ENCODE data around the gene SFXN1. TPM values are rescaled to one million over a fixed set of nuclear protein-coding genes. Genes with fewer than 3 reads are reported as not detected.

SFXN1 gene, protein sequence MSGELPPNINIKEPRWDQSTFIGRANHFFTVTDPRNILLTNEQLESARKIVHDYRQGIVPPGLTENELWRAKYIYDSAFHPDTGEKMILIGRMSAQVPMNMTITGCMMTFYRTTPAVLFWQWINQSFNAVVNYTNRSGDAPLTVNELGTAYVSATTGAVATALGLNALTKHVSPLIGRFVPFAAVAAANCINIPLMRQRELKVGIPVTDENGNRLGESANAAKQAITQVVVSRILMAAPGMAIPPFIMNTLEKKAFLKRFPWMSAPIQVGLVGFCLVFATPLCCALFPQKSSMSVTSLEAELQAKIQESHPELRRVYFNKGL
- polyA plus RNA-seq (2011; rRNA removed) (125 and 126 TPM in 2 replicates), polyA minus RNA-seq (2011; rRNA and poly(A)+ RNA removed) (158 TPM in 2 replicates)

DNA sequence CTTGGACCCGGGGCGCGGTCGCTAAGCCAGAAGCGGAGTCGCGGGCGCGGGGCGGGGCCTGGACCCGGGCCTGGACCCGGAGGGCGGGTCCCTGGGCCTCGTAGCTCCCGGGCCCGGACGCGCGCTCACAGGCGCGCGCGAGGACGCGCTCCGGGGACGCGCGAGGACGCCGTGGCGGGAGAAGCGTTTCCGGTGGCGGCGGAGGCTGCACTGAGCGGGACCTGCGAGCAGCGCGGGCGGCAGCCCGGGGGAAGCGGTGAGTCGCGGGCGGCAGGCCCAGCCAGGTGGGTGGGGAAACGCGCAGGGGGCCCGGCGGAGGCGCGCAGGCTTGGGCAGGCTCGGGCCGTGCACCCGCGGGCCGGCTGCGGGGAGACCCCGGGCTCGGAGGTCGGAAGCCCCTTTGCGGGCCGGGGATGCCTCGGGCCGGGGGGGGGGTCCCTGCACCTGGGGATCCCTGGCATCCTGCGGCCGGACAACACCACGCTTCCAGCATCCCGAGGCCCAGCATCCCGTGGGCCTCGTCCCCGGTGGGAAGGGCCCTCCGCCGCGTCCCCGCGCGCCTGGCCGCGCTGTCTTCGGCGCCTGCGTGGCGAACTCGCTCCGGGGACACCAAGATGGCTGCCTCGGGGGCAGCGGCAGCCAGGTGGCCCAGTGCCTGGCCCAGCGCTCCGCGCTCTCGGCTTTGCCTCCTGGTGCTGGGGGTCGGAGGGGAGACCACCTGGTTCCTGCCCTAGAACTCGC lies at the start of gene SFXN1:
Gene SFXN1 (plus strand): TSS at position 177 of the 741 bp plus-strand sequence. CDS start 13,544 bp downstream, outside the sequence.
- H3K27ac ChIP-seq (ENCODE audit: low read depth, low read length) = peak within 1 kb of the TSS; percentile 21
- H3K4me3 ChIP-seq (ENCODE audit: low read depth, low read length) = peak within 1 kb of the TSS; percentile 90
- POLR2A ChIA-PET = interaction anchor here (0.6 to 0.9 kb wide), 4 partner anchors 8 to 89 kb away, joined by 3 to 7 read pairs (median 4); no protein-coding TSS in a partner anchor
- no peak for DNase-seq (ENCODE audit: low read depth, low spot score)
- peaks cover 7% of the 10 kb centered on the region for H3K27me3 ChIP-seq (ENCODE audit: control insufficient read depth, insufficient read depth, low read length)
- CTCF ChIA-PET = interaction anchor here (6.3 kb wide), 1 partner anchor 14 kb away, joined by 50 read pairs; no protein-coding TSS in a partner anchor
- TF ChIP-seq, protein P1, sequence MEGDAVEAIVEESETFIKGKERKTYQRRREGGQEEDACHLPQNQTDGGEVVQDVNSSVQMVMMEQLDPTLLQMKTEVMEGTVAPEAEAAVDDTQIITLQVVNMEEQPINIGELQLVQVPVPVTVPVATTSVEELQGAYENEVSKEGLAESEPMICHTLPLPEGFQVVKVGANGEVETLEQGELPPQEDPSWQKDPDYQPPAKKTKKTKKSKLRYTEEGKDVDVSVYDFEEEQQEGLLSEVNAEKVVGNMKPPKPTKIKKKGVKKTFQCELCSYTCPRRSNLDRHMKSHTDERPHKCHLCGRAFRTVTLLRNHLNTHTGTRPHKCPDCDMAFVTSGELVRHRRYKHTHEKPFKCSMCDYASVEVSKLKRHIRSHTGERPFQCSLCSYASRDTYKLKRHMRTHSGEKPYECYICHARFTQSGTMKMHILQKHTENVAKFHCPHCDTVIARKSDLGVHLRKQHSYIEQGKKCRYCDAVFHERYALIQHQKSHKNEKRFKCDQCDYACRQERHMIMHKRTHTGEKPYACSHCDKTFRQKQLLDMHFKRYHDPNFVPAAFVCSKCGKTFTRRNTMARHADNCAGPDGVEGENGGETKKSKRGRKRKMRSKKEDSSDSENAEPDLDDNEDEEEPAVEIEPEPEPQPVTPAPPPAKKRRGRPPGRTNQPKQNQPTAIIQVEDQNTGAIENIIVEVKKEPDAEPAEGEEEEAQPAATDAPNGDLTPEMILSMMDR (IDR thresholded peaks at IDR 0.05; ENCODE audit: low read depth, low read length) = no peak
- H3K9me3 ChIP-seq (ENCODE audit: control insufficient read depth, insufficient read depth, low read length) = no peaks in the 10 kb centered on the region; the same call in 1 of the 2 replicates

DNA sequence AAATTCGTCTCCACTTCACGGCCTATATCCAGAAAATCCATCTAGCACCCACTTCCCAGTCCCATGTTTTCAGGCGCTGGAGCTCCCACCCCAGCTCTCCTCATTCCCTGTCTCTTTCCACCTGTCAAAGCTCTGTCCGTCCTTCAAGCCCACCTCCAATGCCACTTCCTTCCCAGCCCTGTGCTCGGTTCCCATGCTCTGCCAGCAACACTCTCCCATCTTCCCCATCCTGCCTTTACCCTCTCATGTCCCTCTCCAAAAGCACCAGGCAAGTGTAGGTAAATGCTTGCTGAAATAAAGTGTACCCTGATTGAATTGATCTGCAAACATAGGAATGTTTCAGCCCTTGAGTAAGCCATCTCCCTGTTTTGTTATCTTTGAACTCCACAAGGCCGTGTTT lies 43.6 kb upstream of the SFXN1 start:
- Histone ChIP-seq H3K9me3 (ENCODE audit: control insufficient read depth, insufficient read depth, low read length) (no peaks in the 10 kb centered on the region), H3K27ac (ENCODE audit: low read depth, low read length) (no peak overlapping the region), H3K4me3 (ENCODE audit: low read depth, low read length) (no peak overlapping the region), H3K27me3 (ENCODE audit: control insufficient read depth, insufficient read depth, low read length) (peaks cover 2% of the 10 kb centered on the region)
- TF ChIP-seq, protein P1 (IDR thresholded peaks at IDR 0.05; ENCODE audit: low read depth, low read length) = no peak
- POLR2A ChIA-PET = no interaction called here
- DNase-seq (ENCODE audit: low read depth, low spot score) = no peak
- CTCF ChIA-PET = interaction anchor here (1.3 kb wide), 1 partner anchor 9 kb away, joined by 4 read pairs; the partner anchor contains the start of gene DRD1

DNA sequence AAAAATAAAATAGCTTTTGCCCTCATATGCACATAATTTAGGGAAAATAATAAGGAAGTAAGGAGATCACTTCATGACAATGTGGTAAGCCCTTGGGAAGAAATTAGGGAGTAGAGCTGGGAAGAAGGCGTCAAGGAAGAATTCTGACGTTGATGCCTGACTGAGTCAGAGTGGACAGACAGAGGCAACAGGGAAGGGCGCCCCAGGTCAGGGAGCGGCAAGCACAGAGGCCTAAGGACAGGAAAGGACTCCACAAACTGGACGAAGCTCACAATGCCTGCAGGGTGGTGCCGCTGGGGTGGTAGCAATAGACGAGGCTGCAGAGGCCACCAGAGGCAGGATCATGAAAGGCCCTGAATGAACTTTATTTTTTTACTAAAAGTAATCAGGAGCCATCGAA lies 42.0 kb upstream of the SFXN1 start:
- no peaks in the 10 kb centered on the region for H3K9me3 ChIP-seq (ENCODE audit: control insufficient read depth, insufficient read depth, low read length)
- TF ChIP-seq, protein P1 (IDR thresholded peaks at IDR 0.05; ENCODE audit: low read depth, low read length) = no peak
- POLR2A ChIA-PET = no interaction called here
- CTCF ChIA-PET = no interaction called here
- H3K27me3 ChIP-seq (ENCODE audit: control insufficient read depth, insufficient read depth, low read length) = peaks cover 2% of the 10 kb centered on the region
- no peak overlapping the region for H3K27ac ChIP-seq (ENCODE audit: low read depth, low read length)
- no peak for DNase-seq (ENCODE audit: low read depth, low spot score)
- H3K4me3 ChIP-seq (ENCODE audit: low read depth, low read length) = no peak overlapping the region

DNA sequence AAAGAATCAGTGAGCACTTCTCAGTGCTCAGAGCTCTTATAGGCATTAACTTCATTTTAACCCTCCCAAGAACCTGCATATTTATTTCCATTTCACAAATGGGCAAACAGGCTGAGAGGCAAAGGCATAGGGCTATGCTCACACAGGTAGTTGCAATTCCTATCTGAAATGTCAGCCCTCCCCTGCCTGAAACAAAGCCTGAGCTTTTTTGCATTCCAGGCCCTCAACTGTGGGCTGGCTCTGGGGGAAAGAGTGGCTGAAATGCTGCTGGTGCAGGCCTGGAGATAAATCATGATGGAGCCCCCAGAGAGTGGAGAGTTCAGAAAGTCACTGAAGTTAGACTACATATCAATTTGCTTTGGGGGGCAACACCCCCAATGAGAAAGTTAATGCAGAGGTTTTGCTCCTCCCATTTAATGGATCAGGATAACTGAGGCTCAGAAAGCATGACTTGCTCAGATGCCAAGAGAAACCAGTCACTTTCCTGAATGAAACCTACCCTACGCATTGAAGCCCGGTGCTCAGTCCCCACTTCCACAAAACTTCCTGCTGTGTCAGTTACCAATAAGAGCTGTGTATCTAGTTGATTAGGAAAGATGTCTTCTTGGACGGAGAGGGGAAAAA lies 40.0 kb upstream of the SFXN1 start:
- CTCF ChIA-PET = interaction anchor here (0.6 to 2.4 kb wide), 3 partner anchors 9 to 488 kb away, joined by 3 to 14 read pairs (median 7); no protein-coding TSS in a partner anchor
- TF ChIP-seq, protein P1 (IDR thresholded peaks at IDR 0.05; ENCODE audit: low read depth, low read length) = no peak
- POLR2A ChIA-PET = interaction anchor here (0.6 kb wide), 1 partner anchor 187 kb away, joined by 5 read pairs; no protein-coding TSS in a partner anchor

More for the DNA sequence above, 40.0 kb upstream of the SFXN1 start:
- DNase-seq (ENCODE audit: low read depth, low spot score) = no peak
- H3K9me3 ChIP-seq (ENCODE audit: control insufficient read depth, insufficient read depth, low read length) = no peaks in the 10 kb centered on the region
- no peak overlapping the region for H3K4me3 ChIP-seq (ENCODE audit: low read depth, low read length)
- H3K27ac ChIP-seq (ENCODE audit: low read depth, low read length) = no peak overlapping the region
- H3K27me3 ChIP-seq (ENCODE audit: control insufficient read depth, insufficient read depth, low read length) = peaks cover 2% of the 10 kb centered on the region
